Ovary (tissue), 9 donors: ENCODE data around the gene CSK. TPM values are rescaled to one million over a fixed set of nuclear protein-coding genes. Genes with fewer than 3 reads are reported as not detected.

ENCODE experiments used
- DNase-seq, 5 donors: peaks; one replicate each; pipeline ENCODE4 v3.0.0-alpha.2; 2019 to 2020
- H3K27ac ChIP-seq, 2 donors: fragments of 200-600 bp; one replicate each; pipeline versions ENCODE4 v1.5.1 to v1.8.0; 2019 to 2022
- H3K27me3 ChIP-seq: fragments of 200-600 bp; one replicate; pipeline ENCODE4 v1.8.0; 2022
- H3K36me3 ChIP-seq: fragments of 200-600 bp; sonication (generic); one replicate; pipeline ENCODE4 v1.5.1; 2019
- H3K4me1 ChIP-seq: one replicate; pipeline ENCODE4 v1.8.1; 2013; ENCODE audit warnings: mild to moderate bottlenecking, moderate library complexity; ENCODE audit not compliant: insufficient read depth
- H3K4me3 ChIP-seq: fragments of 200-600 bp; sonication (generic); one replicate; pipeline ENCODE4 v1.5.1; 2017
- H3K9me3 ChIP-seq, 2 donors: fragments of 200-600 bp in 1 of 2; sonication (generic) in 1 of 2; one replicate each; pipeline versions ENCODE4 v1.5.1 to v1.8.1; 2013 to 2019; ENCODE audit warnings: mild to moderate bottlenecking in 1 of 2, moderate library complexity in 1 of 2
- CTCF ChIP-seq, 3 donors: fragments of 450-650 bp in 2 of 3; fragments of 200-600 bp in 1 of 3; IDR thresholded peaks; one replicate each; pipeline versions ENCODE4 v1.5.1 to v1.8.0; 2016 to 2022; ENCODE audit warnings: antibody characterized with exemption in 3 of 3, mild to moderate bottlenecking in 1 of 3
- EP300 ChIP-seq: sonication (generic); formaldehyde crosslinking; IDR thresholded peaks from one replicate; pipeline ENCODE4 v1.6.1; 2017; ENCODE audit warnings: antibody characterized with exemption
- POLR2A ChIP-seq: fragments of 450-650 bp; IDR thresholded peaks from one replicate; pipeline ENCODE4 v1.6.1; 2017; ENCODE audit warnings: antibody characterized with exemption, mild to moderate bottlenecking, moderate library complexity
- WGBS, 3 donors: extraction: QIAGEN DNeasy Blood & Tissue Kit in 1 of 3; methylation state at CpG; one replicate each; pipeline versions ENCODE4 v1.1.5 to v1.1.7; 2013 to 2017; 5-methylcytosine and 5-hydroxymethylcytosine counted together
- intact Hi-C, 4 donors: fragments of 100-400 bp; cut with DNase I; formaldehyde crosslinking; loops; one replicate each; pipeline versions ENCODE4 v1.11.0 to v1.15.1; 2022 to 2023
- microRNA-seq, 3 donors: library from miRNA; unstranded; fragments of <30 nt; microRNA quantifications; one replicate each; pipeline versions ENCODE4 to v1.2.0, GENCODE V29; 2019 to 2020
- polyA plus RNA-seq, 2 donors: library from polyadenylated mRNA; stranded (reverse); fragments of 200-250 nt in 1 of 2; fragments of 350-450 nt in 1 of 2; fragmentation: Illumina TruSeq in 1 of 2; extraction: RNeasy Lipid Tissue Mini Kit (QIAGEN cat#74804) in 1 of 2; gene quantifications; one replicate each; pipeline ENCODE4 v1.2.3, GENCODE V29; 2013 to 2014
- small RNA-seq: library from RNA; depleted of rRNA; stranded (forward); fragments of <200 nt; gene quantifications from one replicate; pipeline ENCODE3, GENCODE V24; 2016
- total RNA-seq, 7 donors: library from RNA; depleted of rRNA in 2 of 7; stranded (reverse); fragments of >200 nt in 2 of 7; fragmentation: NEBNext Ultra II Directional in 3 of 7; extraction: Animal tissue kit (Norgen Biotek cat#: 25700) in 3 of 7; gene quantifications; one replicate each; pipeline versions ENCODE4 v1.1.0 to v1.2.4, GENCODE V29; 2016 to 2023
- donor health status: DM: no; HTN: no; CAD: no; lungs with moderate emphysema.
- donor health status: DM: no; HTN: no; CAD: no.
- donor health status: Bipolar disorder and iron deficiency.
- donor health status: DM: yes; HTN: yes; CAD: no.
- donor health status: DM: no; HTN: no; CAD: no.
- donor health status: DM: yes; HTN: yes; CAD: no.

CSK gene
- total and polyA plus RNA-seq, 9 donors = 9.2 to 49.6 (median 41.1) TPM

- no peak for DNase-seq
- WGBS, 3 donors = 87 to 94% (median 89%) methylated on average over 7 of the region's 7 CpGs
- H3K4me3 ChIP-seq = no peak overlapping the region
- TF ChIP-seq EP300 = no peak
- no peak for TF ChIP-seq POLR2A
- no peak for TF ChIP-seq CTCF (IDR thresholded peaks at IDR 0.05)
- no peaks in the 10 kb centered on the region for H3K36me3 ChIP-seq
- H3K9me3 ChIP-seq = no peaks in the 10 kb centered on the region
- no peak overlapping the region for H3K27ac ChIP-seq
- H3K4me1 ChIP-seq = no peaks in the 10 kb centered on the region
- intact Hi-C loops = no loop called here
- no peaks in the 10 kb centered on the region for H3K27me3 ChIP-seq
Measured at GRCh38 chr15:74851960-74852359, 70.1 kb downstream of the CSK start.

Small RNA genes within 50 kb of the gene (microRNA-seq; reads per million reads assigned to microRNA genes)
- 0 reads per million in 3 donors for gene MIR4513
- 0 to 0.71 (median 0.38) reads per million in 3 donors for gene MIR6882

Small RNA genes within 50 kb of the gene (small RNA-seq; reads per million reads assigned to genes)
- gene CPLX3 (not detected), gene MIR4513 (not detected), gene MIR6882 (not detected)

Other genes with a start within 250 kb of the CSK start
- 1 to 10 TPM; 1.6 to 4.9 (median 2.8) TPM for gene ARID3B, start 240.9 kb upstream of the CSK start, total RNA-seq
- 1 to 10 TPM; 1.2 to 1.4 TPM for gene ARID3B, start 240.9 kb upstream of the CSK start, polyA plus RNA-seq
- gene CLK3, start 166.2 kb upstream of the CSK start, total RNA-seq = 100 to 1,000 TPM in 1 of 7 donors, 10 to 100 TPM in 6; 56.8 to 110 (median 67.2) TPM
- gene CLK3, start 166.2 kb upstream of the CSK start, polyA plus RNA-seq = 10 to 100 TPM; 53.2 to 73.4 TPM
- 10 to 100 TPM; 10.6 to 44.5 (median 36.3) TPM for gene EDC3, start 86.1 kb upstream of the CSK start, total RNA-seq
- 10 to 100 TPM; 15.5 to 34.2 TPM for gene EDC3, start 86.1 kb upstream of the CSK start, polyA plus RNA-seq
- gene CYP1A1, start 56.6 kb upstream of the CSK start, total RNA-seq = 1 to 10 TPM in 1 of 7 donors, under 1 TPM in 1, not detected in 5; 0.10 to 1.6 TPM
- gene CYP1A1, start 56.6 kb upstream of the CSK start, polyA plus RNA-seq = under 1 TPM in 1 of 2 donors, not detected in 1; 0.96 TPM
- under 1 TPM in 1 of 7 donors, not detected in 6; 0.23 TPM for gene CYP1A2, start 33.2 kb upstream of the CSK start, total RNA-seq
- gene CYP1A2, start 33.2 kb upstream of the CSK start, polyA plus RNA-seq = not detected
- gene LMAN1L, start 30.8 kb downstream of the CSK start, total RNA-seq = not detected
- not detected for gene LMAN1L, start 30.8 kb downstream of the CSK start, polyA plus RNA-seq
- gene CPLX3, start 44.5 kb downstream of the CSK start, total RNA-seq = not detected
- gene CPLX3, start 44.5 kb downstream of the CSK start, polyA plus RNA-seq = not detected
- gene ULK3, start 61.1 kb downstream of the CSK start, total RNA-seq = 10 to 100 TPM; 25.2 to 45.7 (median 27.8) TPM
- 10 to 100 TPM; 17.4 to 22.6 TPM for gene ULK3, start 61.1 kb downstream of the CSK start, polyA plus RNA-seq
- gene SCAMP2, start 91.3 kb downstream of the CSK start, total RNA-seq = 10 to 100 TPM; 22.9 to 65.5 (median 53.1) TPM
- gene SCAMP2, start 91.3 kb downstream of the CSK start, polyA plus RNA-seq = 10 to 100 TPM; 27.4 to 60.5 TPM
- 10 to 100 TPM; 42.6 to 55.6 (median 48.6) TPM for gene MPI, start 108.0 kb downstream of the CSK start, total RNA-seq
- gene MPI, start 108.0 kb downstream of the CSK start, polyA plus RNA-seq = 10 to 100 TPM; 28.8 to 42.4 TPM
- gene FAM219B, start 124.8 kb downstream of the CSK start, total RNA-seq = 100 to 1,000 TPM in 1 of 7 donors, 10 to 100 TPM in 6; 31.0 to 125 (median 67.4) TPM
- 10 to 100 TPM; 35.1 to 67.9 TPM for gene FAM219B, start 124.8 kb downstream of the CSK start, polyA plus RNA-seq
- 10 to 100 TPM; 24.8 to 91.3 (median 73.9) TPM for gene COX5A, start 156.0 kb downstream of the CSK start, total RNA-seq
- 100 to 1,000 TPM in 1 of 2 donors, 10 to 100 TPM in 1; 86.2 to 158 TPM for gene COX5A, start 156.0 kb downstream of the CSK start, polyA plus RNA-seq
- 10 to 100 TPM; 13.6 to 41.2 (median 28.6) TPM for gene RPP25, start 174.7 kb downstream of the CSK start, total RNA-seq
- gene RPP25, start 174.7 kb downstream of the CSK start, polyA plus RNA-seq = 10 to 100 TPM; 16.0 to 17.3 TPM
- gene SCAMP5, start 213.5 kb downstream of the CSK start, total RNA-seq = 10 to 100 TPM in 1 of 7 donors, 1 to 10 TPM in 6; 2.6 to 10.1 (median 5.7) TPM
- gene SCAMP5, start 213.5 kb downstream of the CSK start, polyA plus RNA-seq = 10 to 100 TPM in 1 of 2 donors, 1 to 10 TPM in 1; 4.6 to 17.8 TPM
- gene PPCDC, start 241.5 kb downstream of the CSK start, total RNA-seq = 10 to 100 TPM in 3 of 7 donors, 1 to 10 TPM in 4; 7.9 to 20.6 (median 9.7) TPM
- gene PPCDC, start 241.5 kb downstream of the CSK start, polyA plus RNA-seq = 10 to 100 TPM in 1 of 2 donors, 1 to 10 TPM in 1; 4.0 to 13.4 TPM